ENCODE measurements around the gene KLF2.

Gene KLF2

GRCh38 chr19:16306728-16307402, 17.8 kb upstream of the KLF2 start:
- DNase-seq (ENCODE audit: low spot score): no peak

GRCh38 chr19:16308081-16308480, 16.5 kb upstream of the KLF2 start:
- DNase-seq (ENCODE audit: low spot score): no peak

DNA sequence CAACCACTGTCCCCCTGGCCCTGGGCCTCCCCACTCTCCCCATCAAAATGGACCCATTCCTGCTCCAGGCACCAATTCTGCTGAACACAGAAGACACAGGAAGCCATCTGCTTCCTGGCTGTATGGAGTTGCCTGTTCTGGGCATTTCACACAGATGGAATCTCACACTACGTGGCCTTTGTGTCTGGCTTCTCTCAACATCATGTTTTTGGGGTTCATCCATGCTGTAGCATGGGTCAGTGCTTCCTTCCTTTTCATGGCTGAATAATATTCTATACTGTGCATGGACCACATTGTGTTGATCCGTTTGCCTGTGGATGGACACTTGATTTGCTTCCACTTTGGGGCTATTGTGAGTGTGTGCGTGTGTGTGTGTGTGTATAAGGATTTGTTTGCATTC, 15.0 kb upstream of the KLF2 start:
- DNase-seq (ENCODE audit: low spot score): no peak

- DNase-seq (ENCODE audit: low spot score): no peak
These were observed 8.7 kb upstream of the KLF2 start for GRCh38 chr19:16315825-16316505.

GRCh38 chr19:16316506-16316882, 8.1 kb upstream of the KLF2 start:
- DNase-seq (ENCODE audit: low spot score): no peak

GRCh38 chr19:16319481-16319880, 5.1 kb upstream of the KLF2 start:
- DNase-seq (ENCODE audit: low spot score): no peak

DNA sequence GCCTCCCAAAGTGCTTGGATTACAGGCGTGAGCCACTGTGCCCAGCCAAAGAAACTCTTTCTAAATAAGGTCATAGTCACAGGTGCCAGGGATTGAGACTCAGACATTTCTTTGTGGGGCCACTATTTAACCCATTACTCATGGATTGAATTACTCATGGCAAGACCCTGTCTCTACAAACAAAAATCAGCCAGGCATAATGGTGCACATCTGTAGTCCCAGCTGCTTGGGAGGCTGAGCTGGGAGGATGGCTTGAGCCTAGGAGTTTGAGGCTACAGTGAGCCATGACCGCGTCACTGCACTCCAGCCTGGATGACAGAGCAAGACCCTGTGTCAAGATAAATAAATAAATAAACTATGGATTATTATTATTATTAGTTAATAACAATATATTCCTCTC, 3.6 kb upstream of the KLF2 start:
- no peak for DNase-seq (ENCODE audit: low spot score)

- DNase-seq (ENCODE audit: low spot score): no peak
These were observed 518 bp downstream of the KLF2 start for GRCh38 chr19:16325161-16325527.

DNA sequence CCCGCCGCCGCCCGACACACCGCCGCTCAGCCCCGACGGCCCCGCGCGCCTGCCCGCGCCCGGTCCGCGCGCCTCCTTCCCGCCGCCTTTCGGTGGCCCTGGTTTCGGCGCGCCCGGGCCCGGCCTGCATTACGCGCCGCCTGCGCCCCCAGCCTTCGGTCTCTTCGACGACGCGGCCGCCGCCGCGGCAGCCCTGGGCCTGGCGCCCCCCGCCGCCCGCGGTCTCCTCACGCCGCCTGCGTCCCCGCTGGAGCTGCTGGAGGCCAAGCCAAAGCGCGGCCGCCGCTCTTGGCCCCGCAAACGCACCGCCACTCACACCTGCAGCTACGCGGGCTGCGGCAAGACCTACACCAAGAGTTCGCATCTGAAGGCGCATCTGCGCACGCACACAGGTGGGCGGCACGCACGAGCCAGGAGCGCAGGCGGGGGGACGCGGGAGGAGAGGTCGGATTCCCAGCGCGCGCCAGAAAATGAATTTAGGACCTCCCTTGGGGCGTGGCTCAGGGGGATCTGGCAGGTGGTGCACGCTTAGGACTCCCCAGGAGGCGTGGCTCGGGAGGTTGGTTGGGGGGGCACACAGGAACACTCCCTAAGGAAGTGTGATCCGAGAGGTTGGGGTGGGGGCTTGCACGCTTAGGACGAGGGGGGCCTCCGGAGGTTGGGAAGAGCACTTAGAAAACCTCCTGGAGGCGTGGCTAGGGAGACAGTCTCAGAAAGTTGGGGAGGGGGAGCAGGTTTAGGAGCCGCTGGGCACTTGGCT, 1.2 kb downstream of the KLF2 start:
- no peak for DNase-seq (ENCODE audit: low spot score)

DNA sequence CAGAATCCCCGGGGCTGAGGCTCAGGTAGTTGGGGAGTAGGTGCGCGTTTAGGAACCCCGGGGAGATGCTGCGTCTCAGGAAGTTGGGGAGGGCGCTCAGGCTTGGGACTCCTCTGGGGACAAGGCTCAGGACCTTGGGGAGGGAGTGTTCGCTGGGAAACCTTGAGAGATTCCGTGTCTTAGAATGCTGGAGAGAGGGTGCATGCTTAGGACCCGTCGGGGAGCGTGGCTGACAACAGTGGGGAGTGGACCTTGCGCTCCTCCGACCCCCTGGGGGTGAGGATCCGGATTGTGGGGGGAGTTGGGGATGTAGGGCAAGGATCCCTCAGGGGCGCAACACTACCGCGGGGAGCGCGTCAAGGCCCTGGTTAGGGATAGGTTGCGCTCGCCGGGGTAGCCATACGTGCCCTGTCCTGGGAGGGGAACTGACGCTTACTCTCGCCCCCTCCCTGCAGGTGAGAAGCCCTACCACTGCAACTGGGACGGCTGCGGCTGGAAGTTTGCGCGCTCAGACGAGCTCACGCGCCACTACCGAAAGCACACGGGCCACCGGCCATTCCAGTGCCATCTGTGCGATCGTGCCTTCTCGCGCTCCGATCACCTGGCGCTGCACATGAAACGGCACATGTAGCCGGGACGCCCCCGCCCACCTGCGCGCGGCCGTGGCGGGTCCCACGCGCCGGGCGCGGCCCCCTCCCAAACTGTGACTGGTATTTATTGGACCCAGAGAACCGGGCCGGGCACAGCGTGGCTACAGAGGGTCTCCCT, 2.0 kb downstream of the KLF2 start:
- no peak for DNase-seq (ENCODE audit: low spot score)

DNA sequence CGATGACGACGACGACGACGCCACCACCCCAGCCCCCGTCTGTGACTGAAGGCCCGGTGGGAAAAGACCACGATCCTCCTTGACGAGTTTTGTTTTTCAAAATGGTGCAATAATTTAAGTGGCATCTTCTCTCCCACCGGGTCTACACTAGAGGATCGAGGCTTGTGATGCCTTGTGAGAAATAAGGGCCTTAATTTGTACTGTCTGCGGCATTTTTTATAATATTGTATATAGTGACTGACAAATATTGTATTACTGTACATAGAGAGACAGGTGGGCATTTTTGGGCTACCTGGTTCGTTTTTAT, 2.5 kb downstream of the KLF2 start:
- DNase-seq (ENCODE audit: low spot score): no peak

DNA sequence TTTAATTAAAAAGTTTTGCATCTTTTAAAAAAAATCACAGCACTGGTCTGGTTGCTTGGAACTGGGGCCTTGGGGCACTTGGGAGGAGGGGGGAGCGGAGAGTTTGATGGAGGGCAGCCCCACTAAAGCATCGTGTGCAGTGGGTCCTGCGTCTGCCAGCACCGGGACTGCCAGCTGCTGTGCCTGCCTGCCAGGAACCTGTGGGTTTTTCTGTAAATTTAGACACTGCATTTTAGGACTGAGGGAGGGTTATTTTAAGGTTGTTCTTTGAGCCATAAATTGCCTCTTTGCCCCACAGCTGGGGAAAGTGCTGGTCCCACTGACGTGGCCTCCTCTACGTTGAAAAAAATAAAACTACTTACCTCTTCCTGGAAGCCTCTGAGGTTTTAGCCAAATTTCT, 2.9 kb downstream of the KLF2 start:
- no peak for DNase-seq (ENCODE audit: low spot score)

DNA sequence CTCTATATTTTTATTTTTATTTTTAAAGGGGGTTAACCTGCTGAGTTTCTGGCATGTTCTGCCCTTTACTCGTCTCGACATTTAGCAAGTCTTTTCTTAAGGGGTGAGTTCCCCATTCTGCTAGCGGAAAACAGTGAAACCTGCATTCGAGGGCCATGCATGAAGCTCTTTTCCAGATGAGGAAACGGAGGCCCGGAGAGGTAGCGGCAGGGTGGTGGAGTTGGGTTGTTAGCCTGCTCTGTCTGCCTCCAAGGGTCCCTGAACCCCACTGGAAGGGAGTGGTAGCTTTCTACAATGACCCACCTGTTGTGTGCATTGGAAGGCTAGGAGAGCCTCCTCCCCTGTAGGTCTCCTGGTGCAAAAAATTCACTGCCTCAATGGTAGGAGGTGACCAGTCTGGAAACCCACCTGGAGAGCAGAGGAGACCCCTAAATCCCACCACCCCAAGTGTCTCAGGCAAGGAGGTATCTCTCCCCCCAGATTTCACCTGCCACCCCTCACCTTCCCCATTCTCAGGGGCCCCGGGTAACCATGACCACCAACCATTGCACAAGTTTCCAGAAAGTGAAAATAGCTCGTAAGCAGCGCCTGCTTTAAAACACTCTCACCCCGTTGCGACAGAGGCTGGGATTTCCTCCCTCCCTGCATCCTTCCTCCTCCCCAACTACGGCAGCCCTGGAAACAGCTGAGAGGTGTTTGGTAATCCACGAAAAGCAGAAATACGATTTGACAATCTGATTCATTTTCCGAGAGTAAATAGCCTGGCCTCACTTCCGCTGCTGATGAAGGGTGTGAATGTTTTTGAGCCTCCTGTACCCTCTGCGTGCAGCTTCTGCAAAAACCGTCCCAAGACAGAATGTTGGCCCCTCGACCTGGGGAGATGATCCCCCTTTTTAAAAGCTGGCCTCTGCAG, 3.5 kb downstream of the KLF2 start:
- DNase-seq (ENCODE audit: low spot score): no peak

DNA sequence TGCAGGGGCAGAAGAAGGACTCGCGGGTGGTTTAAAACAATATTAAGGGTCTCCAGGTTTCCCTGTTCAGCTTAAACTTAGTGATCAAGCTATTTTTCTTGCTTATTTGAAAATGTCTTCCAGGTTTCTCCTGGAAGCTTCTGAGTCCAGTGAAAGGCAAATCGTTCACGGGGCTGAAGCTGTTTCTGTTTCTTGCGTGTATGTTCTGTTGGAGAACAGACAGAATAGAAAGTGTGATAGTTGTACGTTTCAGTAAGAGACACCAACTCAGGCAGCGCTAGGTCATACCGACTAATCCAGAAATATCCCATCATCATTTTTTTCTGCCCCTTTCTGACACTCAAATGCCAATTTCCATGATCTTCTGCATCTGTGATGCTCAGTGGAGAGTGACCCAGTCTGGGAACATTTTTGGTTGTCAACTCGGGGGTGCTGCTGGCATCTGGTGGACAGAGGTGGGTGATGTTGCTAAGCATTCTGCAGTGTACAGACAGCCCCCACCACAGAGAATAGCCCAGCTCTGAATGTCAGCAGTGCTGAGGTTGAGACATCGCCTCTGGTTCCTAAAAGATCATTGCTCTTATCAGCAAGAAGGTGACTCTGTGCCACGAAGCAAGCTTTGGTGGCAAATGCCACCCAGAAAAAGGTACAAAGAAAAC, 4.3 kb downstream of the KLF2 start:
- no peak for DNase-seq (ENCODE audit: low spot score)

DNA sequence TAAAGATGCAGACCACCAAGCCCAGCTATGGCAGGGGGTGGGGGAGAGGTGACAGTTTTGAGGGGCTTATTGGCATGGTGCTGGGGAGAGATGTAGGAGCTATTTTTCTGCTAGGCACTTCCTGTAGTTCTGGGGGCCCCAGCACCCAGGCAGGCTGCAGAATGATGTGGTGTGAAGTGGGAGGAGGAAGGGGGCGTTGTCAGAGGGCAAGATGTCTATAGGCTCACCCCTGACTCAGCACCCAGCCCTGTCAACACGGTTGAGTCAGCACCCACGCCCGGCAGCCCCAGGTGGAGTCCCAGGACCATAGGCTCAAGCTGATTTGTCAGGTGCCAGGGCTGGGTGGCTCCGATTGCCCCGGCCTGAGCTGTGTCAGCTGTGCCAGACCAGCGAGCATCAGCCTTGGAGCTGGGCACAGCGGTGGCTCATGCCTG, 5.8 kb downstream of the KLF2 start:
- DNase-seq (ENCODE audit: low spot score): no peak

GRCh38 chr19:16330806-16331690, 6.4 kb downstream of the KLF2 start:
- DNase-seq (ENCODE audit: low spot score): no peak

DNA sequence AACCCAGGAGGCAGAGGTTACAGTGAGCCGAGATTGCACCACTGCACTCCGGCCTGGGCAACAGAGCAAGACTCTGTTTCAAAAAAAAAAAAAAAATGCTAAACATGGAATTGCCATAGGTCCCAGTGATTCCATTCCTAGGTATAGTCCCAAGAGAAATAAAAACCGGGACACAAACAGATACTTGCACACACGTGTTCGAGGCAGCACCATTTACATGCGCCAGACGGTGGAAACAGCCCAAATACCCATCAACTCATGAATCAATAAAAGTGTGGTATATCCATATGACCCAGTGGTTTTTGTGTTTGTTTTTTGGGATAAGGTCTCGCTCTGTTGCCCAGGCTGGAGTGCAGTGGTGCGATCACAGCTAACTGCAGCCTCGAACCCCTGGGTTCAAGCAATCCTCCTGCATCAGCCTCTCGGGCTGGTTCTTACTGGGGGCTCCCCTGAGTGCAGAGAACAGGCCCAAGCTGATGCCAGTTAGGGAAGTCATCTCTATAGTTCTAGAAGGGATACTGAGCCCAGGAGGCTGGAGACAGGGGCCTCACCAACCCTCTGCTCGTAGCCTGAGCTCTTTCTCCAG, 8.5 kb downstream of the KLF2 start:
- DNase-seq (ENCODE audit: low spot score): no peak

- DNase-seq (ENCODE audit: low spot score): no peak
These were observed 9.8 kb downstream of the KLF2 start for GRCh38 chr19:16334411-16334810.

DNA sequence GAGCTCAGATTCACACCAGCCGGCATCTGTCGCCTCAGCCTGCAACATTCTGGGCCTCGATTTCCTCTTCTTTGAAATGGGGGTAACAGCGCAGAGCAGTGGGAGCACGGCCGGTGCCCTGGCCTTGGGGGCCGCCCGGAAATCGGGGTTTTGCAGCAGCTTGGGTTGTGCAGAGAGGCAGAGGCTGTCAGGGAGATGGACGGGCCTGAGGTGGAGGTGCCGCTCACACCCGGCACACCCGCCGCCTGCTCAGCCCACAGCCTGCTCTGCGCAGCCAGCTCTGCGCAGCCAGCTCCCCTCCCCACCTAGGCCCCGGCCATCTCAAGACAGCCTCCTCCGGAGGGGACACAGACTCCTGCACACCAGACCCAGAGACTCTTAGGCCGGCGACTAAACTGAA, 10.6 kb downstream of the KLF2 start:
- no peak for DNase-seq (ENCODE audit: low spot score)
